ENCODE data around the gene HELZ. TPM values are rescaled to one million over a fixed set of nuclear protein-coding genes. Genes with fewer than 3 reads are reported as not detected.
"Not testable (repeated sequence)": the region's sequence is repeated elsewhere in the genome, so short reads cannot be mapped to it uniquely, and the experiment has no call there.

Gene HELZ
- total RNA-seq, 1 donor from 2014 or later = 74.7 TPM

- Mint-ChIP-seq H3K4me1 (peaks cover 2% of the 10 kb centered on the region), H3K27me3 (no peaks in the 10 kb centered on the region), H3K27ac (no peak overlapping the region), H3K4me3 (no peak overlapping the region), H3K9me3 (no peaks in the 10 kb centered on the region), H3K36me3 (ENCODE audit: low read depth) (peaks cover 28% of the 10 kb centered on the region)
- no peak for DNase-seq
- intact Hi-C loops (cut with micrococcal nuclease) = no loop called here
Measured at GRCh38 chr17:67128700-67129099, 116.3 kb downstream of the HELZ start.

DNA sequence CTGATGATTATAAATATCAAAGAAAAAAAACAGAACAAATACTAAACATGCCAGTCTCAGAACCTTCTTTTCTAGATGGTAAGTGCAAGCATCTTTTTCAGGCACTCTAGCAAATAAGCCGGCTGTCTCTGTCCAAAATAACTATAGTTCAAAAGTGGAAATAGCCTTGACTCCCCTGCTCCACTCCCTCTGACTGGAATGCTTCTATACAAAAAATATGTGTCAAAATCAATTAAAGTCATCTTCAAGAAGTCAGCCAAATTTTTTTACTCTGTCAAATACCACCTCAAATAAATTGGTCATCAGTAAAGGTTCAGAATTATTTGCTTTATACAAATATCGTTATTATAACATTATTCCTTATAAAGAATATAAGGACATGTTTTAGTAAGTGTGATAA lies 117.1 kb downstream of the HELZ start:
- DNase-seq = no peak
- no peak overlapping the region for H3K4me3 Mint-ChIP-seq
- H3K9me3 Mint-ChIP-seq = no peaks in the 10 kb centered on the region
- H3K27me3 Mint-ChIP-seq = no peaks in the 10 kb centered on the region
- peaks cover 26% of the 10 kb centered on the region for H3K36me3 Mint-ChIP-seq (ENCODE audit: low read depth)
- no peak overlapping the region for H3K27ac Mint-ChIP-seq
- intact Hi-C loops (cut with micrococcal nuclease) = no loop called here
- peaks cover 4% of the 10 kb centered on the region for H3K4me1 Mint-ChIP-seq

DNA sequence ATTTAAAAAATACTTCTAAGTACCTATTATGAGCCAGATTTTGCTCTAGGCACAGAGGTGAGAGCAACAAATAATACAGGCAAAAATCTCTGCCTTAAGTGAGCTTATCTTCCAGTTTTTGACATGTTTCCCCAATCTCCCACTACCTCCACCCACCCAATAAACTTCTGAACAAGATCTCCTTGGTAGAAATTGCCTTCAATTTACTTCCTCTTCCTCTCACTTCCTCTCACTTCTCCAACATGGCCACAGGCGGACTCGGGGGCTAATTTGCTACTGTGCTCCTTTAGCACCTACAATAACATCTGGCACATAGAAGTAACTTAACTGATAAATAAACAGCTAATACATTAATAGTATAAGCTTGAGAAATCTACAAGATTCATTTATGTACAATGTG lies 118.0 kb downstream of the HELZ start:
- peaks cover 28% of the 10 kb centered on the region for H3K36me3 Mint-ChIP-seq (ENCODE audit: low read depth)

DNA sequence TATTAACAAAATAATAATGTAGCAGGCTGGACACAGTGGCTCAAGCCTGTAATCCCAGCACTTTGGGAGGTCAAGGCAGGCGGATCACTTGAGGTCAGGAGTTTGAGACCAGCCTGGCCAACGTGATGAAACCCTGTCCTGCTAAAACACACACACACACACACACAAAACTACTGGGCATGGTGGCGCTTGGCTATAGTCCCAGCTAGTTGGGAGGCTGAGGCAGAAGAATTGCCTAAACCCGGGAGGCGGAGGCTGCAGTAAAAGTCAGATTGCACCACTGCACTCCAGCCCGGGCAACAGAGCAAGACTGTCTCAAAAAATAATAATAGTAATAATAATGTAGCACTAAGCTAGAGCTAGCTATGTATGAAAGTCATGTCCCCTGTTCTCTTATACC lies 118.5 kb downstream of the HELZ start:
- intact Hi-C loops (cut with micrococcal nuclease); H3K27me3 Mint-ChIP-seq; H3K9me3 Mint-ChIP-seq; H3K4me3 Mint-ChIP-seq; H3K27ac Mint-ChIP-seq; H3K4me1 Mint-ChIP-seq; DNase-seq: not testable (repeated sequence)
- peaks cover 28% of the 10 kb centered on the region for H3K36me3 Mint-ChIP-seq (ENCODE audit: low read depth)

More for the DNA sequence above, 118.0 kb downstream of the HELZ start:
- Mint-ChIP-seq H3K27me3 (no peaks in the 10 kb centered on the region), H3K4me3 (no peak overlapping the region), H3K27ac (no peak overlapping the region), H3K9me3 (no peaks in the 10 kb centered on the region), H3K4me1 (peaks cover 4% of the 10 kb centered on the region)
- no peak for DNase-seq
- intact Hi-C loops (cut with micrococcal nuclease) = no loop called here

DNA sequence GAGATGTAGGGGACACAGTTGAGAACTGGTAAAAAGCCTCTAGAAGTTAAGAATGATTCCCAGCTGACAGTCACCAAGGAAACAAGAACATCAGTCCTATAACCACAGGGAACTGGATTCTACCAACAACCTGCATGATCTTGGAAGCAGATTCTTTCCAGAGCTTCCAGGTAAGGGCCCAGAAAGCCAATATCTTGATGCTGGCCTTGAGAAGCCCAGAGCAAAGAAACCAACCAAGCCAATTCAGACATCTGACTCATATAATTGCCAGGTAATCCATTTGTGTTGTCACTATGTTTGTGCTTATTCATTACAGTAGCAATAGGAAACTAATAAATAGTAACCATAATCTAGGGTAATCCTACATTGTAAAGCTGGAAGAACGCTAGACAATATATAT lies 119.1 kb downstream of the HELZ start:
- H3K9me3 Mint-ChIP-seq = no peaks in the 10 kb centered on the region
- intact Hi-C loops (cut with micrococcal nuclease) = no loop called here
- no peaks in the 10 kb centered on the region for H3K27me3 Mint-ChIP-seq
- H3K4me3 Mint-ChIP-seq = no peak overlapping the region
- no peak for DNase-seq
- H3K36me3 Mint-ChIP-seq (ENCODE audit: low read depth) = peaks cover 31% of the 10 kb centered on the region
- H3K27ac Mint-ChIP-seq = no peak overlapping the region
- peaks cover 4% of the 10 kb centered on the region for H3K4me1 Mint-ChIP-seq

GRCh38 chr17:67125417-67125816 lies 119.6 kb downstream of the HELZ start:
- no peak for DNase-seq
- no peaks in the 10 kb centered on the region for H3K9me3 Mint-ChIP-seq
- H3K27me3 Mint-ChIP-seq = no peaks in the 10 kb centered on the region
- no peak overlapping the region for H3K4me3 Mint-ChIP-seq
- H3K27ac Mint-ChIP-seq = no peak overlapping the region
- peaks cover 35% of the 10 kb centered on the region for H3K36me3 Mint-ChIP-seq (ENCODE audit: low read depth)
- peaks cover 4% of the 10 kb centered on the region for H3K4me1 Mint-ChIP-seq
- intact Hi-C loops (cut with micrococcal nuclease) = no loop called here

DNA sequence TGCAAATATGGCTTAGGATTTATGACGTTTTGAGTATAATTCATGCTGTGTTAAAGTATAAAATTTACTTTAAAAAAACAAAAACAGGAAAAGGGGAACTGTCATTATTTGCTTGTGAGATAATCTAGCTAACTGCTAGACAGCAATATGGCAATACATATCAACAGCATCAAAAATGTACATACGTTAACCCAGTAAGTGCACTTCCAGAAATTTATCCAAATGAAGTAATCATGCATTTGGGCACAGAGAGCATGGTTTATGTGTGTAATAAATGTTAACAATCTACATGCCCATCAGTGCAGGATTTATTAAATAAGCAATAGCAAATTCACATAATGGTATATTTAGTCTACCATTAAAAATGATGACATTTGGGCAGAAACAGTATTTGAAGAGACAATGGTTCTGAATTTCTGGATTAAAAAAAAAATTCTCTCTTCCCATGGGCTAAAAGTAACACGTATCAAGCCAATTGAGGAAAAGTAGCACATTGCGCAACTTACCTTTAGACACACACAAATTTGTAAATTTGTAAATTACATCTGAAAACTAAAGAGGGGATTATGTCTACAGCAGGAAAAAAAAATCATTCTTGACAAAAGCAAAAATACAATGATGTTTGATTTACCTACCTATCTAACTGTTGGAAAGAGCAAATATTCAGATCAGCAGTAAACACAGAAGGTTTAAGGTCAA lies 120.4 kb downstream of the HELZ start:
- no peaks in the 10 kb centered on the region for H3K27me3 Mint-ChIP-seq
- intact Hi-C loops (cut with micrococcal nuclease) = no loop called here
- H3K36me3 Mint-ChIP-seq (ENCODE audit: low read depth) = peaks cover 40% of the 10 kb centered on the region
- no peaks in the 10 kb centered on the region for H3K9me3 Mint-ChIP-seq
- no peak overlapping the region for H3K27ac Mint-ChIP-seq
- no peak for DNase-seq
- H3K4me3 Mint-ChIP-seq = no peak overlapping the region
- H3K4me1 Mint-ChIP-seq = peaks cover 4% of the 10 kb centered on the region

DNA sequence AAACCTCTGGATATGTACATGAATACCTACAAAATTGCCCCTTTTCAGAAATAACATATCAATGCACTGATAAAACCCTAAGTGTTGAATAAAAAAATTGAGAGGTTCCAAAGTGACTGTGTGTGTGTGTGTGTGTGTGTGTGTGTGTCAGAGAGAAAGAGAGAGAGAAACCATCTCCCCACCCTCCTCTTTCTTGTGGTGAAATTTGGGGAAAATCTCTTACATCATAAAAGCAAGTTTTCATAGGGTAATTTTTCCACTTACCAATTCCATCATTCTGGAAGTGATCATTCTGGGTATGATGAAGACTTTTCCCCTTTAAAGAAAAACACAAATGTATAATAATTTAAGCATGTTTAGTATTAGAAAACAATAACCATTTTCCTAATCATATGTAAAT lies 121.3 kb downstream of the HELZ start:
- Mint-ChIP-seq H3K9me3 (no peaks in the 10 kb centered on the region), H3K4me3 (no peak overlapping the region), H3K27me3 (no peaks in the 10 kb centered on the region), H3K36me3 (ENCODE audit: low read depth) (peaks cover 45% of the 10 kb centered on the region), H3K27ac (no peak overlapping the region), H3K4me1 (peaks cover 4% of the 10 kb centered on the region)
- no peak for DNase-seq
- intact Hi-C loops (cut with micrococcal nuclease) = no loop called here

GRCh38 chr17:67121316-67121891 lies 123.6 kb downstream of the HELZ start:
- Mint-ChIP-seq H3K27me3 (no peaks in the 10 kb centered on the region), H3K27ac (no peak overlapping the region), H3K36me3 (ENCODE audit: low read depth) (peaks cover 59% of the 10 kb centered on the region), H3K9me3 (peaks cover 2% of the 10 kb centered on the region), H3K4me3 (no peak overlapping the region), H3K4me1 (peaks cover 2% of the 10 kb centered on the region)
- no peak for DNase-seq
- intact Hi-C loops (cut with micrococcal nuclease) = no loop called here

- Mint-ChIP-seq H3K4me1 (peaks cover 6% of the 10 kb centered on the region), H3K36me3 (ENCODE audit: low read depth) (peaks cover 73% of the 10 kb centered on the region)
Measured at GRCh38 chr17:67119102-67119501, 125.9 kb downstream of the HELZ start.

GRCh38 chr17:67116045-67116575 lies 128.9 kb downstream of the HELZ start:
- peaks cover 86% of the 10 kb centered on the region for H3K36me3 Mint-ChIP-seq (ENCODE audit: low read depth)
- H3K4me1 Mint-ChIP-seq = peaks cover 4% of the 10 kb centered on the region
- H3K27me3 Mint-ChIP-seq = no peaks in the 10 kb centered on the region
- peaks cover 9% of the 10 kb centered on the region for H3K9me3 Mint-ChIP-seq
- no peak overlapping the region for H3K4me3 Mint-ChIP-seq
- H3K27ac Mint-ChIP-seq = no peak overlapping the region
- DNase-seq = no peak
- intact Hi-C loops (cut with micrococcal nuclease) = no loop called here

More at GRCh38 chr17:67119102-67119501, 125.9 kb downstream of the HELZ start:
- H3K27ac Mint-ChIP-seq = no peak overlapping the region
- H3K4me3 Mint-ChIP-seq = no peak overlapping the region
- H3K27me3 Mint-ChIP-seq = no peaks in the 10 kb centered on the region
- DNase-seq = no peak
- intact Hi-C loops (cut with micrococcal nuclease) = no loop called here
- peaks cover 9% of the 10 kb centered on the region for H3K9me3 Mint-ChIP-seq

- Mint-ChIP-seq H3K27ac (no peak overlapping the region), H3K4me3 (no peak overlapping the region), H3K9me3 (peaks cover 9% of the 10 kb centered on the region), H3K36me3 (ENCODE audit: low read depth) (peaks cover 86% of the 10 kb centered on the region), H3K27me3 (no peaks in the 10 kb centered on the region), H3K4me1 (peaks cover 4% of the 10 kb centered on the region)
- no peak for DNase-seq
- intact Hi-C loops (cut with micrococcal nuclease) = no loop called here
Measured at GRCh38 chr17:67115401-67115800, 129.6 kb downstream of the HELZ start.

DNA sequence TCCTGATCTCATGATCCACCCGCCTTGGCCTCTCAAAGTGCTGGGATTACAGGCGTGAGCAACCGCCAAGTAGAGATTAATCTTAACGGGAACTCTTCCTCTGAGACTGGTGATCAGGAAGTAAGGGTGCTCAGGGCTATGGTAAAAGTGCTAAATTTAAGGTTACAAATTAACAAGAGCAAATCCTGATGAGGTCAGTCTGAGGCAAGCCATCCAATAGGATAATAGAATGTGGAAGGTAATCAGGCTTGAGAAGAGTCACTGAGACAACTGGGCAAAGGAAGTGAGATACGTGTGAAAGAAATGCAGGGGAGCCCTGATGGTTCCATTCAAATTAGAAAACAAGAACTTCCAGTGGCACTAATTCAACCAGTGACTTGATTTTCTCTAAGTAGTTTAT lies 131.5 kb downstream of the HELZ start:
- H3K27me3 Mint-ChIP-seq = no peaks in the 10 kb centered on the region
- DNase-seq = no peak
- H3K36me3 Mint-ChIP-seq (ENCODE audit: low read depth) = peaks cover 77% of the 10 kb centered on the region
- H3K4me3 Mint-ChIP-seq = no peak overlapping the region
- peaks cover 4% of the 10 kb centered on the region for H3K4me1 Mint-ChIP-seq
- H3K27ac Mint-ChIP-seq = no peak overlapping the region
- peaks cover 9% of the 10 kb centered on the region for H3K9me3 Mint-ChIP-seq
- intact Hi-C loops (cut with micrococcal nuclease) = no loop called here

GRCh38 chr17:67111808-67112207 lies 133.2 kb downstream of the HELZ start:
- Mint-ChIP-seq H3K9me3 (peaks cover 9% of the 10 kb centered on the region), H3K4me1 (peaks cover 6% of the 10 kb centered on the region), H3K4me3 (no peak overlapping the region), H3K36me3 (ENCODE audit: low read depth) (peaks cover 76% of the 10 kb centered on the region), H3K27me3 (no peaks in the 10 kb centered on the region), H3K27ac (no peak overlapping the region)
- intact Hi-C loops (cut with micrococcal nuclease) = no loop called here
- DNase-seq = no peak
